GM21619 (cell line): ENCODE data around the gene PCBD1.
"Not testable (repeated sequence)": the region's sequence is repeated elsewhere in the genome, so short reads cannot be mapped to it uniquely, and the experiment has no call there.

Experiments used
- ATAC-seq: cut with Tn5 transposase; IDR thresholded peaks from one replicate; pipeline ENCODE4 v1.9.1; 2021; ENCODE audit not compliant: unreplicated experiment

The PCBD1 gene

GRCh38 chr10:70874061-70874460 lies 14.3 kb downstream of the PCBD1 start:
- ATAC-seq = no peak

DNA sequence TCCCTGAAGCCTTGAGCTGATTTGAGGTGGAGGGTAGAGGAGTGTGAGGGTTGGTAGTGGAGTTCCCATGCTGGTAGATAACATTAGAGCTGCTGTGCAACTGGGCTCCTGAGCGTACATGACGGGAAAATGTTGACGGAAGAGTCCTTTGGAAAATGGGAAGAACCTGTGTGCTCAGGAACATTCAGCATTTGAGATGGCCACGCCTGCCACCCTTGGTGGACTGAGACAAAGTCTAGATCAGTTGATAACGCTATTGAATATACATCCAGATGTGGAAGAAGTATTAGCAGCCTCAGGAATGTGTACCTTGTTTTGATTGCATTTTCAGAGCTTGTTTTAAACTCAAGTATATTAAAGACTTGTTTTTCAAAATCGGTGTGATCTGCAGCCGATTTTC lies 16.1 kb downstream of the PCBD1 start:
- no peak for ATAC-seq

GRCh38 chr10:70866424-70866823 lies 21.9 kb downstream of the PCBD1 start:
- ATAC-seq = no peak

DNA sequence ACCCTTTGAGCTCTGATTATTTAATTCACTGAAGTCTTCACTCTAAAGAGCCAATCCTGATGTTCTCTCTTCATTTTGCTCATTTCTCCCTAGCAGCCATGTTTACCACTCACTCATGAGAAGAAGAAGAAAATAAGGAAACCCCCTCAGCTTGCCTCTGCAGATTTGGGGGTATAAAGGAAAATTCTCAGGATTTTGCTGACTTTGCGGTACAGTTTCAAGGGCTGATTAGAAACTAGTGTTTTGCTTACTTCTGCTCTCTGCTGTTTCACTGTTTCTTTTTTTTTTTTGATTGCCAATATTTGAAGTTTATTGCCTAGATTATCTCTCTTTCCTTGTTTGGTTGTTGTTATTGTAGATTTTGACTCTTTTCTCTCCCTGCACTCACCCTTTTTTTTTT lies 23.4 kb downstream of the PCBD1 start:
- no peak for ATAC-seq

DNA sequence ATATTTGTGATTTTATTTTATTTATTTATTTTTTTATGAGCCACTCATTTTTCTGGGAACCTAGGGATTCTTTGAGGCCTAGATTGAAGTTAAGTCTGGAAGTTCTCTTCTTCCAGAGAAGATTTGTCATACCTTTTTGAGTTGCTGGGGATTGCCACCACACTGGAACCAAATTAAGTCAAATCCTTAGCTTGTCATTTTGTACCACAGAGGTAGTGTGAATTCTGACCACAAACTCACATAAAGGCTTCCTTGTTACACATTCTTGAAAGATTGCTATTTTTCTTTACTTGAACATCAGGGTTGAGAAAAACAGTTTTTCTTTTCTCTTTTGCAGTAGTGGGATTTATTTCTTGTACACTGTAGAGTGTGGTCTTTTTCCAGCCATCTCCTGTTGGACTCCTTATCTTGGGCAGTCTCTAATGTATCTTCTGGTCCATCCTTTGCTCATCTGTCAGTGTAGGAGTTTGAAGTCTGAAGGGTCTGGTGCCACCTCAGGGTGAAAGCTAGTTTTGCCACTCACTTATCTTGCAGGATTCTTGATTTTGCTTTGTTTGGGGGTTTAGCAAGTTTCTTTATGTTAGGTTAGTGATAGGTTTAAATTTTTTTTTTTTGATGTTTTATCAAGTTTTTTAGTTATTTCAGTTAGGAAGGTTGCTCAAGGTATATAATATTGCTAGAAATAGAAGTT lies 24.8 kb downstream of the PCBD1 start:
- no peak for ATAC-seq

- ATAC-seq = not testable (repeated sequence)
Measured at GRCh38 chr10:70861495-70862197, 26.7 kb downstream of the PCBD1 start.

GRCh38 chr10:70858759-70859158 lies 29.6 kb downstream of the PCBD1 start:
- no peak for ATAC-seq

GRCh38 chr10:70856454-70856853 lies 31.9 kb downstream of the PCBD1 start:
- ATAC-seq = no peak

DNA sequence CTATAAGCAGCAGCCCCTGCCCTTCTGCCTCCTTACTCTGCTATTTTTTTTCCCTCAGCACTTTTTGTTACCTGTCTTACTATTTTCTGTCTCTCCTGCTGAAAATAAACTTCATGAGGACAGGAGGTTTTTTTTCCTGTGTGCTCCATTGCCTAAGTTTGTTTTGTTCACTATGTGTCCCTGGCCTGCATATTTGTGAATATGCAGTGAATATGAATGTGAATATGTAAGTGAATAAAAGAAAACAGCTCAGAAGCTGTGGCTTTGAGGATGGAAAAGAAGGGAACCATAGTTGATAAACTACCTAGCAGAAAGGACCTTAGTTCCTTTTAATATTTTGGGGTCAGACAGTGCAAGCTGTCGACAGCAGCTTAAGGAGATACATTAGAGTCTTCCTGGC lies 34.9 kb downstream of the PCBD1 start:
- no peak for ATAC-seq

DNA sequence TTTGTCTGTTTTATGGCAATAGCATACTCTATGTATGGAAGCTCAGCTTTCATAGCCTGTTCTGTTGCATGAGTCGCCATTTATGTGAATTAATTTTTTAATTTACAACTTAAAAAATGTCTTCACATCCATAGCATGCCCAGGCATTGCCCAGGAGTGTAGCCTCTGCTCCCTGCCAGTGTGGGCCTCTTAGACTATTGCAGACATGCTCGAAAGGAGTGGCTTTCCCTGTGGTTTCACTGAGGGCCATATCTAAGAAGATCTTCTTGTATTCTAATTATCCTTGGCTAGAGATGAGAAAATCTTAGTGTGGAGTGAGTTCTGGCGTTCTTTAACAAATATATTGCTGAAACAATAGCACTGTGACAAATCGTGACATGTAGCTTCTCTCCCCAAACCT lies 35.3 kb downstream of the PCBD1 start:
- ATAC-seq = no peak

- ATAC-seq = no peak
Measured at GRCh38 chr10:70851597-70852475, 36.5 kb downstream of the PCBD1 start.

GRCh38 chr10:70850097-70850496 lies 38.3 kb downstream of the PCBD1 start:
- no peak for ATAC-seq

DNA sequence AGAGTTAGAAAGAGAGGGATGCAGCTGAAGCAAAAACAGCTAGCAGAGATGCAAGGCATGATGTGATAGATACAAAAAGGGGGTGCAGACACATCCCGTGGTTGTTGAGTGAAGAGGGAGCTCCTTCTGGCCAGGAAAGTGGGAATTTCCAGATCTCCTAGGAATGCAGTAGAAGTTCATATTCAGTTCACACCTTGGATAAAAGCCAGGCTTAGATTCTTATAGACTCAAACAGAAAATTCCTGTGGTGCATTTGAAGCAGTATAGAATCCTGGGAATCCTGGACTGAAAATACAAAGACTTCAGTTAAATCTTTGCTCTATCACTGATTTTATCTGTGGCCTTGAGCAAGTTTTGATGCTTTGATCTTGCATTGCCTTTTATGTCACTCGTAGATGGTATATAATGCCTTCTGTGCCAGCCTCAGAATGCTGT lies 38.8 kb downstream of the PCBD1 start:
- no peak for ATAC-seq

DNA sequence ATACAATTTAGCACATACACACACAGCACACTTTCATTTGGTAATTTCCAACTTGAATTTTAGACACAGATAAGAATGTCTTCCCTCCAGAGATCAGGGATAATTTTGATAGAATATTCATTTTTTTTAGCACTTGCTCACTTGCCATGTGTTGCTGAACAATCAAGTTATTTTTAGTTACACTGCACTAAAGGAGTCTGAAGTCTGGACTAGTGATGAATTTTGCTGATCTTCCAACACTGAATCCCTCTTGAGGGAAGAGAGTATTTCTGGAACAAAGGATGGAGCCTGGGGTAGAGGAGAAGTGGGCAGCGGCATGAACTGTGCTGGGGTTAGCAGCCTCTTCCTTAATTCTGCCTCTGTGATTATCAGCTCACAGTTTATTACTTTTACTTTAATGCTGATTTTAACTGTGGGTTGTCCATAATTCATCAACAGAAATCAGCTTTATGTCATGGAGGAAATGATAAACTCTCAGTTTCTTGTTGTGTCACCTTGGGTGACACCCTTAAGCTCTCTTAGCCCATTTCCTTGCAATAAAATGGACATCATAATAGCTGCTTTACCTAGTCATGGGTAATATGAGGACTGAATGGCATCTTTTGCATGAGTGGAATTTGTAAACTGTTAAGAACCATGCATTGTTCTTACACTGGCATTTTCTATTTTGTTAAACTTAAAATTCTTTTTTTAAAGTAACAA lies 40.6 kb downstream of the PCBD1 start:
- ATAC-seq = no peak

- no peak for ATAC-seq
Measured at GRCh38 chr10:70846795-70847194, 41.6 kb downstream of the PCBD1 start.

GRCh38 chr10:70845816-70846215 lies 42.5 kb downstream of the PCBD1 start:
- no peak for ATAC-seq

- ATAC-seq = no peak
Measured at GRCh38 chr10:70845256-70845655, 43.1 kb downstream of the PCBD1 start.

- no peak for ATAC-seq
Measured at GRCh38 chr10:70843776-70844489, 44.4 kb downstream of the PCBD1 start.

- no peak for ATAC-seq
Measured at GRCh38 chr10:70843333-70843732, 45.0 kb downstream of the PCBD1 start.

DNA sequence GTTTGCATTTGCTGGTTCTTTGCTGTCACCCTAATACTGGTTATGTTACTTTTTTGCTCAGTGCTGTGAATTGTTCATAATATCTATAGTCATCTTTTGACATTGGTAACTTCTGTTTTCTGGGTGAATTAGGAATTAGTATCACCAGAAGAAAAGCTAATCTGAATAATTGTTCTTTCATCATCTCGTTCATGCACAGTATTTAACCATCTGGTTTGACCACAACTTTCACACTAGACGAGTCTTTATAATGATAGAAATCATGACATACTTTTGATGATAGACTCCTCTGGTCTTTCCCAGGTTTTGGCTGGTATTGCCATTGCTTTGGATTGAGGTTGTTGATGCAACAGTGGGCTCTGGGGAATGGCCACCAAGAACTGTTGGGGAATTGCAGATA lies 47.5 kb downstream of the PCBD1 start:
- no peak for ATAC-seq
